ENCODE measurements around the gene SRP68. TPM values are rescaled to one million over a fixed set of nuclear protein-coding genes. Genes with fewer than 3 reads are reported as not detected.
A peak's percentile ranks its signal among the peaks of the same experiment; 100 is the strongest.

The SRP68 gene
- total RNA-seq, 2 experiments from 2014 or later, result 142 to 148 TPM

GRCh38 chr17:76103274-76104139 lies 31.2 kb upstream of the SRP68 start, which contains the start of gene EXOC7:
Gene EXOC7 (minus strand): TSS chr17:76103787. CDS start chr17:76103692, 95 bp downstream.
- CTCF ChIA-PET, result interaction anchor here (0.6 to 5.5 kb wide), 15 partner anchors 15 to 198 kb away, joined by 3 to 35 read pairs (median 4); no protein-coding TSS in a partner anchor
- H3K27me3 Mint-ChIP-seq, result no peaks in the 10 kb centered on the region

GRCh38 chr17:76102944-76103273 lies 30.6 kb upstream of the SRP68 start:
- POLR2A ChIA-PET, result interaction anchor here (0.8 to 1.9 kb wide), 4 partner anchors 15 to 213 kb away, joined by 3 to 8 read pairs (median 4); partner anchors contain the start of gene UBALD2
- H3K36me3 Mint-ChIP-seq, result peaks cover 14% of the 10 kb centered on the region
- H3K4me1 Mint-ChIP-seq (ENCODE audit: low read depth), result peaks cover 24% of the 10 kb centered on the region
- intact Hi-C loops (cut with micrococcal nuclease), result loop anchor here (2.0 kb wide), 2 partner anchors 32 to 88 kb away; no protein-coding TSS in a partner anchor
- peak overlapping the region; percentile 92 for H3K27ac Mint-ChIP-seq
- H3K9me3 Mint-ChIP-seq, result no peaks in the 10 kb centered on the region
- no peaks in the 10 kb centered on the region for H3K27me3 Mint-ChIP-seq
- peak overlapping the region; percentile 98 for H3K4me3 Mint-ChIP-seq
- DNase-seq, result no peak
- CTCF ChIA-PET, result interaction anchor here (0.7 to 5.5 kb wide), 12 partner anchors 15 to 196 kb away, joined by 3 to 35 read pairs (median 4); no protein-coding TSS in a partner anchor

More at GRCh38 chr17:76103274-76104139, 31.2 kb upstream of the SRP68 start, which contains the start of gene EXOC7:
- no peaks in the 10 kb centered on the region for H3K9me3 Mint-ChIP-seq
- POLR2A ChIA-PET, result interaction anchor here (0.8 to 2.0 kb wide), 6 partner anchors 15 to 212 kb away, joined by 3 to 8 read pairs (median 4); partner anchors contain the start of gene UBALD2
- peaks cover 24% of the 10 kb centered on the region for H3K4me1 Mint-ChIP-seq (ENCODE audit: low read depth)
- peak; percentile 95 for DNase-seq
- peaks cover 13% of the 10 kb centered on the region for H3K36me3 Mint-ChIP-seq
- H3K4me3 Mint-ChIP-seq, result peak within 1 kb of the TSS; percentile 98
- peak within 1 kb of the TSS; percentile 92 for H3K27ac Mint-ChIP-seq
- intact Hi-C loops (cut with micrococcal nuclease), result loop anchor here (2.0 kb wide), 2 partner anchors 33 to 89 kb away; no protein-coding TSS in a partner anchor

DNA sequence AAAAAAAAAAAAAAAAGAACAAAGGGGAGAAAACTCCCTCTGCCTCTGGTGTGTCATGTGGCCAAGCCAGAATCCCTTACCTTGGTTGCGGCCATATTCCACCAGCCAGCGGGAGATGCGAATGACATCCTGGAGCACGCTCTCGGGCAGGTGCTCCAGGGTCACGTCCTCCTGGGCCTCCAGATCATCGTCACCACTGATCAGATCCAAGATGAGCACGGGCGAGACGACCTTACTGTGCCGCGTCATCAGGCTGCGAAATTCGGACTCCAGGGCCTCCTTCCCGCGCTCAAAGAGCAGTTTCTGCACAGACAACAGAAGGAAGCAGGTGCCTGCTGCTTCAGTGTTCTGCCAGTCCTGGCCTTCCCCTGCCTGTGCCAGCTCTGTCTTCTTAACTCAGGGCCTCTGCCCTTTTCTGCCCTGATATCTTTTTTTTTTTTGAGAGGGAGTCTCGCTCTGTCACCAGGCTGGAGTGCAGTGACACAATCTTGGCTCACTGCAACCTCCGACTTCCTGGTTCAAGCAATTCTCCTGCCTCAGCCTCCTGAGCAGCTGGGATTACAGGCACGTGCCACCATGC lies 25.5 kb upstream of the SRP68 start:
- H3K4me1 Mint-ChIP-seq (ENCODE audit: low read depth), result peaks cover 18% of the 10 kb centered on the region
- ChIA-PET POLR2A (interaction anchor here (0.6 kb wide), 1 partner anchor 188 kb away, joined by 3 read pairs; no protein-coding TSS in a partner anchor), CTCF (interaction anchor here (1.2 kb wide), 1 partner anchor 84 kb away, joined by 3 read pairs; no protein-coding TSS in a partner anchor)
- no peak overlapping the region for H3K27ac Mint-ChIP-seq
- no peaks in the 10 kb centered on the region for H3K9me3 Mint-ChIP-seq
- H3K4me3 Mint-ChIP-seq, result no peak overlapping the region
- intact Hi-C loops (cut with micrococcal nuclease), result no loop called here
- no peak for DNase-seq
- peaks cover 24% of the 10 kb centered on the region for H3K36me3 Mint-ChIP-seq
- H3K27me3 Mint-ChIP-seq, result no peaks in the 10 kb centered on the region

DNA sequence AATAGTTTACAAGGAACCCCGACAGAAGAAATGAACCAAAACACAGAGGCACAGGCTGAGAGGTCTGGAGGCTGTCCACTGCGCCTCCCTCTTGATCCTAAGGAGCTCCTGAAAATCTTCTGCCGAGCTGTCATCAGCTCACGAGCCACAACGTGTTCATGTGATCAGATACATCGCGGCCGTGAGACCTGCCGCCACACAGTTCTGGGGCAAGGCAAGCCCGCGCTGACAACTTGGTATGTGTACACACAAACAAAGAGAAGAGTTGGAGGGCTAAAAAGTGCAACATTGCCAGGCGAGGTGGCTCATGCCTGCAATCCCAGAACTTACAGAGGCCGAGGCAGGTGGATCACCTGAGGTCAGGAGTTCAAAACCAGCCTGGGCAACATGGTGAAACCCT lies 23.6 kb upstream of the SRP68 start:
- intact Hi-C loops (cut with micrococcal nuclease), result no loop called here
- no peaks in the 10 kb centered on the region for H3K27me3 Mint-ChIP-seq
- no peak overlapping the region for H3K4me3 Mint-ChIP-seq
- POLR2A ChIA-PET, result interaction anchor here (1.4 kb wide), 1 partner anchor 11 kb away, joined by 4 read pairs; no protein-coding TSS in a partner anchor
- CTCF ChIA-PET, result interaction anchor here (1.2 to 1.6 kb wide), 4 partner anchors 25 to 184 kb away, joined by 3 to 9 read pairs (median 6); no protein-coding TSS in a partner anchor
- H3K36me3 Mint-ChIP-seq, result peaks cover 26% of the 10 kb centered on the region
- peaks cover 3% of the 10 kb centered on the region for H3K4me1 Mint-ChIP-seq (ENCODE audit: low read depth)
- no peaks in the 10 kb centered on the region for H3K9me3 Mint-ChIP-seq
- H3K27ac Mint-ChIP-seq, result no peak overlapping the region
- no peak for DNase-seq

DNA sequence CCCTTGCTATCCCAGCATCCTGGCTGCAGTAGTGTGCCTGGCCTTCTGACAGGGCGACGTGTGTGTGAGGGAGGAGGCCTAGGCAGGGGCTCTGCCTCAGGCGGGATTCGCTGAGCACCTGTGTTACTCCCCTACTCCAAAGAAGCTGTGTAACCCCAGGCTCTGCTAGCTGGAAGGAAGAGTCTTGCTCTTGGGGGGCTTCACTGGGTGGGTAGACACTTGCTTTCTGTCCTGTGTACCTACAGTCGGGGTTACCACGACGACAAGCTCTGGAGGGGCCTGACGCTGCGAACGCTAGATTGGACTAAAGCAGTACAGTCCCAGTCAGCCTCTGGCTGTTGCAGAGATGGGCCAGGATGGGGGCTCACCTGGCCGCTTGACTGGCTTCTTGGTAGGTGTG lies 21.7 kb upstream of the SRP68 start:
- H3K36me3 Mint-ChIP-seq, result peaks cover 27% of the 10 kb centered on the region
- POLR2A ChIA-PET, result interaction anchor here (1.2 kb wide), 1 partner anchor 23 kb away, joined by 4 read pairs; no protein-coding TSS in a partner anchor

GRCh38 chr17:76092526-76093413 lies 20.5 kb upstream of the SRP68 start:
- H3K9me3 Mint-ChIP-seq, result no peaks in the 10 kb centered on the region
- H3K36me3 Mint-ChIP-seq, result peaks cover 31% of the 10 kb centered on the region
- POLR2A ChIA-PET, result no interaction called here
- CTCF ChIA-PET, result interaction anchor here (1.0 to 1.8 kb wide), 4 partner anchors 73 to 187 kb away, joined by 3 to 6 read pairs (median 6); no protein-coding TSS in a partner anchor
- H3K4me3 Mint-ChIP-seq, result no peak overlapping the region
- no peaks in the 10 kb centered on the region for H3K27me3 Mint-ChIP-seq
- DNase-seq, result no peak
- H3K4me1 Mint-ChIP-seq (ENCODE audit: low read depth), result no peaks in the 10 kb centered on the region
- no peak overlapping the region for H3K27ac Mint-ChIP-seq
- intact Hi-C loops (cut with micrococcal nuclease), result no loop called here

More for the DNA sequence above, 21.7 kb upstream of the SRP68 start:
- H3K27ac Mint-ChIP-seq, result no peak overlapping the region
- H3K9me3 Mint-ChIP-seq, result no peaks in the 10 kb centered on the region
- no peaks in the 10 kb centered on the region for H3K27me3 Mint-ChIP-seq
- H3K4me1 Mint-ChIP-seq (ENCODE audit: low read depth), result no peaks in the 10 kb centered on the region
- no peak for DNase-seq
- intact Hi-C loops (cut with micrococcal nuclease), result no loop called here
- H3K4me3 Mint-ChIP-seq, result no peak overlapping the region
- CTCF ChIA-PET, result interaction anchor here (1.3 to 1.8 kb wide), 2 partner anchors 80 to 186 kb away, joined by 5 to 6 read pairs; no protein-coding TSS in a partner anchor

DNA sequence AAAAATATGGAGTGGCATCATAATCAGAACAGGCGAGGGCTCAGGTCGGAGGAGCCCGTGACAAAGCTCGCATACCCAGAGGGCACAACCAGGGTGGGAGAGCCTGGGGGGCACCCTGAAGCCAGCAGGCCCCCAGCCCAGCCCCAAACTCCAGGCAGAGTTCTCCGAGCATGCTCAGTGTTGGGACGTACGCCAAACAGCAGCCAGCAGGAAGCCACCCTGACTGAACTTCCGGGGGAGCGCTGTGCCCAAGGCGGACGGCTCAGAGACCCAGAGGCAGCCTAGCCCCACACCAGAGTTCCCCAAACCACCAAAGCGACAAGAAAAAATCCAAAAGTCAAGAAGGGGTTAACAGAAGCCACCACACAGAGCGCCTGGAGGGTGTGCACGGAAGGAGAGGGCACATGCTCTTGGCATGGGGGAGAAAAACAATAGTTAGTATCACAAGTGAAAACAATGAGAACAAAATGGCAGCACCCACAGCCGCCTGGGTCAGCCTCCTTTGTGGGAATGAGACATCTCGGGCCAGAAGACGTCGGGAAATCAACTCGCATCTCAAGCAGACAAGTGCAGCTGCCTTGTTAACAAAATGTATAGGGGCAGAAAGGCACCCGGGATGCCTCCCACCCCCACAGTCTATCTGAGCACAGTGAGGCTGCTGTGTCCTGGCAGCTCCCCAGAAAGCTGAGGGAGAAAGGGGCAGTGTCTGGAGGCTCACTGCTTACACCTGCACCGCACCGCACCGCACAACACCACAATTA lies 19.4 kb upstream of the SRP68 start:
- ChIA-PET POLR2A (no interaction called here), CTCF (interaction anchor here (1.1 to 1.8 kb wide), 2 partner anchors 78 to 188 kb away, joined by 6 read pairs; no protein-coding TSS in a partner anchor)
- H3K27ac Mint-ChIP-seq, result peak overlapping the region; percentile 63
- intact Hi-C loops (cut with micrococcal nuclease), result no loop called here
- peak overlapping the region; percentile 41 for H3K4me3 Mint-ChIP-seq
- no peaks in the 10 kb centered on the region for H3K9me3 Mint-ChIP-seq
- no peaks in the 10 kb centered on the region for H3K4me1 Mint-ChIP-seq (ENCODE audit: low read depth)
- no peaks in the 10 kb centered on the region for H3K27me3 Mint-ChIP-seq
- peaks cover 26% of the 10 kb centered on the region for H3K36me3 Mint-ChIP-seq
- DNase-seq, result no peak

- intact Hi-C loops (cut with micrococcal nuclease), result no loop called here
- Mint-ChIP-seq H3K4me3 (no peak overlapping the region), H3K27me3 (no peaks in the 10 kb centered on the region), H3K27ac (no peak overlapping the region), H3K36me3 (peaks cover 22% of the 10 kb centered on the region), H3K9me3 (no peaks in the 10 kb centered on the region), H3K4me1 (ENCODE audit: low read depth) (no peaks in the 10 kb centered on the region)
- ChIA-PET CTCF (interaction anchor here (1.1 kb wide), 1 partner anchor 76 kb away, joined by 6 read pairs; no protein-coding TSS in a partner anchor), POLR2A (no interaction called here)
- no peak for DNase-seq
These were observed 18.3 kb upstream of the SRP68 start for GRCh38 chr17:76090517-76091129.

DNA sequence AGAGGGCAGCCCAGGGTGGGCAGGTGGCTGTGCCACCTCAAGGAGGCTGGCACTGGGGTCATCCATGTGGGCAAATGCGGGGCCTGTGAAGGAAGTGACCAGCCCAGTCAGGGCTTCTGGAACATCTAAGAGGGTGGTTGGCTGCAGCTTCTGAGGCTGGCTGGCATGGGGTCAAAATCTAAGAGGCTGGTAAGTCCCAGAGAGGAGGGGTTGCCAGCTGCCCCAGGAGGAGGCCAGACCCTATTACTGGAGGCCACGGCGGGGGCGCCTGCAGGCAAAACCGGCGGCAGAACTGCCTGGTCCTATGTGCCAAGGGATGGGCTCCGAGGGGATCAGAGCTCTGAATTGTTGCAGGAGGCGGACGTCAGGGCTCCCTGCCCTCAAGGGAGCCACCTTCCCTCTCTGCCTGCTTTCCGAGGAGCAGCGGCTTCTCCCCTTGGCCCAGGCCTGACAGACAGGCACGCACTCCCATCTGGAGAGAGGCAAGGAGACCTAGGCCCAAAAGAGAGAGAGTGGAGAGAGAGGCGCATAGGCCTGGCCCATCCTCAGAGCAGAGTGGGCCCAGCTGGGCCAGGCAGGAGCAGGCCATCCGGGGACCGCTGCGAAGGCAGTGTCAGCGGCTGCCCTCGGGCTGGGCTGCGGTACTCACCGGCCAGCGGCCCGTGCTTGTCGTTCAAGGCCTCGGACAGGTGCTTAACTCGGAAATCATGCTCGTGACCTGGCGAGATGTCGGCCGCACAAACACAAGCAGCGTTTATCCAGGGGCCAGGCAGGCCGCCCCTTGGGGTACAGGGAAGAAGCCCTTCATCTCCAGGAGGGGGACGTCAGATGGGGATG lies 17.6 kb upstream of the SRP68 start:
- Mint-ChIP-seq H3K9me3 (no peaks in the 10 kb centered on the region), H3K27ac (no peak overlapping the region), H3K4me3 (no peak overlapping the region), H3K27me3 (no peaks in the 10 kb centered on the region), H3K36me3 (peaks cover 21% of the 10 kb centered on the region), H3K4me1 (ENCODE audit: low read depth) (no peaks in the 10 kb centered on the region)
- CTCF ChIA-PET, result interaction anchor here (2.0 kb wide), 1 partner anchor 190 kb away, joined by 5 read pairs; no protein-coding TSS in a partner anchor
- POLR2A ChIA-PET, result no interaction called here
- intact Hi-C loops (cut with micrococcal nuclease), result no loop called here
- no peak for DNase-seq

All from activated CD4-positive, alpha-beta memory T cell treated with anti-CD3 and anti-CD28 coated beads for 36 hours (primary cell).